Measurements from ENCODE around the gene ABCA4. TPM values are rescaled to one million over a fixed set of nuclear protein-coding genes. Genes with fewer than 3 reads are reported as not detected.

The ABCA4 gene
- total and polyA plus RNA-seq, 2 of the 8 experiments (the other 6 are each of a cell fraction or from before 2014, with no cell fraction given) = 0.06 TPM; not detected in 1

GRCh38 chr1:94042388-94042787 lies 78.6 kb downstream of the ABCA4 start (continued):
- TF ChIP-seq CHD7 (IDR thresholded peaks at IDR 0.05; ENCODE audit: insufficient replicate concordance, low read length) = no peak
- no peak for TF ChIP-seq PHF8 (conservative IDR thresholded peaks at IDR 0.05; ENCODE audit: low read depth, low read length)
